GM19351 (cell line): ENCODE measurements around the gene RPS19.

Experiments used
- ATAC-seq: cut with Tn5 transposase; IDR thresholded peaks from one replicate; pipeline ENCODE4 v1.9.1; 2021; ENCODE audit warnings: mild to moderate bottlenecking, moderate library complexity; ENCODE audit not compliant: unreplicated experiment

Gene RPS19

GRCh38 chr19:41859618-41860418 is at the start of gene RPS19:
RPS19 (plus strand) TSS chr19:41860255; CDS start chr19:41860775, 520 bp downstream.
- peak; percentile 70 for ATAC-seq

GRCh38 chr19:41810301-41810700 is 49.8 kb upstream of the RPS19 start:
- no peak for ATAC-seq

GRCh38 chr19:41811036-41811435 is 49.0 kb upstream of the RPS19 start:
- no peak for ATAC-seq

- ATAC-seq, result no peak
These were observed 48.1 kb upstream of the RPS19 start for GRCh38 chr19:41811981-41812380.

- no peak for ATAC-seq
These were observed 46.1 kb upstream of the RPS19 start for GRCh38 chr19:41813911-41814310.

- ATAC-seq, result no peak
These were observed 44.8 kb upstream of the RPS19 start for GRCh38 chr19:41815301-41815700.

GRCh38 chr19:41816761-41817160 is 43.3 kb upstream of the RPS19 start:
- no peak for ATAC-seq

- ATAC-seq, result no peak
These were observed 38.9 kb upstream of the RPS19 start for GRCh38 chr19:41821003-41821735.

- no peak for ATAC-seq
These were observed 21.9 kb upstream of the RPS19 start for GRCh38 chr19:41837981-41838708.

GRCh38 chr19:41839211-41839610 is 20.8 kb upstream of the RPS19 start:
- no peak for ATAC-seq

GRCh38 chr19:41843371-41843770 is 16.7 kb upstream of the RPS19 start:
- no peak for ATAC-seq

- ATAC-seq, result no peak
These were observed 15.5 kb upstream of the RPS19 start, which contains the start of gene LYPD4 for GRCh38 chr19:41844601-41845000. LYPD4 (minus strand) TSS chr19:41844683; CDS start chr19:41839285, 5,398 bp downstream.

GRCh38 chr19:41845001-41845050 is 15.2 kb upstream of the RPS19 start, which contains the start of gene DMRTC2:
DMRTC2 (plus strand) TSS chr19:41845042; CDS start chr19:41847429, 2,387 bp downstream.
- ATAC-seq, result no peak

- ATAC-seq, result no peak
These were observed 14.9 kb upstream of the RPS19 start for GRCh38 chr19:41845051-41845590.

- no peak for ATAC-seq
These were observed 12.5 kb upstream of the RPS19 start for GRCh38 chr19:41847351-41848105.

- ATAC-seq, result no peak
These were observed 11.4 kb upstream of the RPS19 start for GRCh38 chr19:41848666-41849065.

- no peak for ATAC-seq
These were observed 11.0 kb upstream of the RPS19 start for GRCh38 chr19:41849067-41849466.

GRCh38 chr19:41850381-41850780 is 9.7 kb upstream of the RPS19 start:
- no peak for ATAC-seq

- no peak for ATAC-seq
These were observed 8.6 kb upstream of the RPS19 start for GRCh38 chr19:41851456-41851855.

- ATAC-seq, result no peak
These were observed 6.7 kb upstream of the RPS19 start for GRCh38 chr19:41853344-41853743.

- no peak for ATAC-seq
These were observed 6.3 kb upstream of the RPS19 start for GRCh38 chr19:41853768-41854167.
